ENCODE measurements around the gene THOC1.

- TF ChIP-seq, protein P1, sequence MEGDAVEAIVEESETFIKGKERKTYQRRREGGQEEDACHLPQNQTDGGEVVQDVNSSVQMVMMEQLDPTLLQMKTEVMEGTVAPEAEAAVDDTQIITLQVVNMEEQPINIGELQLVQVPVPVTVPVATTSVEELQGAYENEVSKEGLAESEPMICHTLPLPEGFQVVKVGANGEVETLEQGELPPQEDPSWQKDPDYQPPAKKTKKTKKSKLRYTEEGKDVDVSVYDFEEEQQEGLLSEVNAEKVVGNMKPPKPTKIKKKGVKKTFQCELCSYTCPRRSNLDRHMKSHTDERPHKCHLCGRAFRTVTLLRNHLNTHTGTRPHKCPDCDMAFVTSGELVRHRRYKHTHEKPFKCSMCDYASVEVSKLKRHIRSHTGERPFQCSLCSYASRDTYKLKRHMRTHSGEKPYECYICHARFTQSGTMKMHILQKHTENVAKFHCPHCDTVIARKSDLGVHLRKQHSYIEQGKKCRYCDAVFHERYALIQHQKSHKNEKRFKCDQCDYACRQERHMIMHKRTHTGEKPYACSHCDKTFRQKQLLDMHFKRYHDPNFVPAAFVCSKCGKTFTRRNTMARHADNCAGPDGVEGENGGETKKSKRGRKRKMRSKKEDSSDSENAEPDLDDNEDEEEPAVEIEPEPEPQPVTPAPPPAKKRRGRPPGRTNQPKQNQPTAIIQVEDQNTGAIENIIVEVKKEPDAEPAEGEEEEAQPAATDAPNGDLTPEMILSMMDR (IDR thresholded peaks at IDR 0.05; ENCODE audit: low read depth, low read length): peak; percentile 17
- TF ChIP-seq, protein P2, sequence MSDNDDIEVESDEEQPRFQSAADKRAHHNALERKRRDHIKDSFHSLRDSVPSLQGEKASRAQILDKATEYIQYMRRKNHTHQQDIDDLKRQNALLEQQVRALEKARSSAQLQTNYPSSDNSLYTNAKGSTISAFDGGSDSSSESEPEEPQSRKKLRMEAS (IDR thresholded peaks at IDR 0.05; ENCODE audit: low read depth, low read length): no peak
- TF ChIP-seq POLR2A (IDR thresholded peaks at IDR 0.05; ENCODE audit: extremely low read depth, insufficient read length): no peak
Measured at GRCh38 chr18:292271-292670, 24.4 kb upstream of the THOC1 start.

Measured in NB4 (cell line).